NOMO-1 treated with dmso at 0.1 percent for 144 hours (cell line): Measurements from ENCODE around the gene CSNK1D.

Experiments
- DNase-seq: peaks from one replicate; lab custom pipeline; 2025; ENCODE audit not compliant: unreplicated experiment; lab: John Stamatoyannopoulos, UW

The CSNK1D gene

DNA sequence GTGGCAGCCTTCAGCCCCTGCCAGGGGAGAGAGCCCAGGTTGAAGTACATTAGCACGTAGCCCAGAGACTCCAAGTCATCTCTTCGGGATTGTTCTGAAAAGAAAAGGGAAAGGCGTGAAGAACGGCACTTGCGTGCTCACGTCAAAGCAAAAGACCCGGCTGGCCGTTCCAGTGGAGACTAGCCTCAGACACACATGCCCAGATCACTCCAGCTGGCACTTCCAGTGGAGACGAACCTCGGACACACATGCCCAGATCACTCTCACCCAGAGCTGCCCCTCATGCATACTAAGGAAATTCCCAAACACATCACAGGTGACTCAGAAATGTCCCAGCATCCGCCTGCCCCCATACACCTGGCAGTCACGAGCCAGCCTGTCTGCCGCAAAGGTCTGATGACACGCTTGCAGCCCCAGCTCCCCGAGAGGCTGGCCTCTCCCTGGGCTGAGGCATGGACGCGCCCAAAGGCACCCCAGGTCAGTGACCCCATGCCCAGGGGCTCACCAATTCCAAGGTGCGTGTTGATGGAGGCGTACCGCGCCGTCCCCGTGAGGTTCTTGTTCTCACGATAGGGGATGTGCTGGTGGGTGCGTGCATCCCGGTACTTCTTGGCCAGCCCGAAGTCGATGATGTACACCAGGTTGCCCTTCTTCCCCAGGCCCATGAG lies 20.9 kb downstream of the CSNK1D start:
- DNase-seq = no peak

DNA sequence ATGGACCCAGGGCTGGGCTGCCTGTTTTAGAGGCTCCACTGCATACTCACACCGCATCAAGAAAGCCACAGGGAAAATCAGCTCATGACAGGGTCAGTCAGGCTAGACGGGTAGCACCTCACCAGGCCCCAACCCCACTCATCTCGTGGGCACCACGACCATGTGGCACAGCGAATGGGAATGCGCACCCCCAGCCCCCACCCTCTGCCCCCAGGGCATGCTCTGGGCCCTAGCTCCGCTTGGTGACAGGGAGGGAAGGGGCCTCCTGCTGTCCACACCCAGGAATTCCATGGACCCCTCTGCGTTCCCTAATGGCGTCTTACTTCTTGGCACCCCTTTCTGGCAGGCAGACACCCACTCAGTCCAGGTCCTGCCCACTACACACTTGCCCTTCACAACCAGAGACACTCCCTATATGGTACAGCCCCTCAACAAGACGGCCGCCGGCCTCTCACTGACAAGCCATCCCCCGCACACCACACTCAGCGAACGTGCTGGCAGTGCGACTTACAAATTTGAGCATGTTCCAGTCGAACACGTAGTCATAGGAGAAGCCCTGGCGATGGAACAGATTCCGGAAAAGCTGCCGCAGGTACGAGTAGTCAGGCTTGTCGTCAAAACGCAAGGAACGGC lies 22.5 kb downstream of the CSNK1D start:
- no peak for DNase-seq

DNA sequence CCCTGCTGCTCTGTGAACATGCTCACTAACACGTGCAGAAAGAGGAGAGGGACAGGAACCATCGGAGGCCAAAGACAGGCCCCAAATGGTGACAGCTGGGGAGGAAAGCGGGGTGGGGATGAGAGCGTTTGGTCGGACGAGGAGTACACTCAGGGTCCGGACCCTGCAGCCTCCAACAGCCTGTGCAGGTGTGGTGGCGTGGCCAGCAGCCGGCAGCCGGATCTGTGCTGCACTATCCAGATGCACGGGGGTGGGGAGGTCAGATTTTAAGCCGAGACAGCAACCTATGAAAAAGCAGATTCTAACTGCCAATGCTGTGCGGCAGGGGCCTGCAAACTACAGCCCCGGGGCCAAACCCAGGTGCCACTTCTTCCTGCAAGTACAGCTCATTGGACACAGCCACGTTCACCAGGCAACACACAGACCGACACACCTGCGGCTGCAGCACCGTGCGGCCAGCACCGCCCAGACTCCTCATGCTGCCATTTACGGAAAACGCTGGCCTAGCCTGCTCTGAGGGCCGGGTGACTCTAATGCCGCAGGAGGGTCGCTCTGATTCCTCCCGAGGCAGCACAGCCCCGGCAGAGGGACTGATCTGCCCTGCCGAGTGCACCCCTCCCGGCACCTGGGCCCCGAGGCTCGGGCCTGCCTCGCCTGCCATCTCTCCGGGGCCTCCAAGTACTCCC lies 23.5 kb downstream of the CSNK1D start:
- no peak for DNase-seq

DNA sequence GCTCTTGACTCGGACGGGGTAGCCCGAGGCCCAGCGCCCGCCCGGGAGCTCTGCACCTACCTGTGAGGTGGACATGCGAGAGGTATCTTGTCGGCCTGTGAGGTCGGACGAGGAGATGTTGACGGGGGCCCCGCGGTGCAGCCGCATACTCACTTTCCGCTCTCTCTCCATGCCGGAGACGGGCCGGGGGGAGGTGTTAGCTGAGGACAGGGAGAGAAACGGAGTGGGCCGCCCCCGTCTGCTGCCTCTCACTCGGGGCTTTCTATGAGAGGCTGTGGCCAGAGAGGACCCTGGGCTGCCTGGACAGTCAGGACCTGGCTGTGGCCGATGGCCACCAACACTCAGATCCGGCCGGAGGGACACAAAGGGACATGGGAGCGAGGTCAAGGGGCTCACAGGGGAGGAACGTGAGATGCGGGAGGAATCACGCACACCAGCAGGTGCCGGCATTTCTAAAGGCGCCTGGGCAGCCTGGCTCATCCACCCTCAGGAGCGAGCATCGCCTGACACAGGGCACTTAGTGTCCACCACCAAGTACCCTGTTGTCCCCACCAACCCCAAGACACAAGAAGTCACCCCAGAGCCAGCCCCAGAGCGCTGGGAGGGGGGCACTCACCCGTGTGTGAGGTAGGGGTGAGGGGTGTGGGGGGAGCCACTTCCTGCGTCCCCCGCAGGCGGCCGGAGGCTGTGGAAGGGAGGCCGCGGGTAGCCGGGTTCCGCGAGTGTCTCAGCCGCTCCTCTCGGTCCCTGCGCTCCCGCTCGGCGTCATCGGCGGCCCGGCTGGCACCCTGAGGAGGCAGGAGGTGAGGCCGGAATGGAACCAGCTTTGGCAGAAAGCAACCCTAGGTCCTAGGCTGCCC lies 24.5 kb downstream of the CSNK1D start:
- DNase-seq = no peak

GRCh38 chr17:82247856-82248671 lies 25.4 kb downstream of the CSNK1D start:
- no peak for DNase-seq

DNA sequence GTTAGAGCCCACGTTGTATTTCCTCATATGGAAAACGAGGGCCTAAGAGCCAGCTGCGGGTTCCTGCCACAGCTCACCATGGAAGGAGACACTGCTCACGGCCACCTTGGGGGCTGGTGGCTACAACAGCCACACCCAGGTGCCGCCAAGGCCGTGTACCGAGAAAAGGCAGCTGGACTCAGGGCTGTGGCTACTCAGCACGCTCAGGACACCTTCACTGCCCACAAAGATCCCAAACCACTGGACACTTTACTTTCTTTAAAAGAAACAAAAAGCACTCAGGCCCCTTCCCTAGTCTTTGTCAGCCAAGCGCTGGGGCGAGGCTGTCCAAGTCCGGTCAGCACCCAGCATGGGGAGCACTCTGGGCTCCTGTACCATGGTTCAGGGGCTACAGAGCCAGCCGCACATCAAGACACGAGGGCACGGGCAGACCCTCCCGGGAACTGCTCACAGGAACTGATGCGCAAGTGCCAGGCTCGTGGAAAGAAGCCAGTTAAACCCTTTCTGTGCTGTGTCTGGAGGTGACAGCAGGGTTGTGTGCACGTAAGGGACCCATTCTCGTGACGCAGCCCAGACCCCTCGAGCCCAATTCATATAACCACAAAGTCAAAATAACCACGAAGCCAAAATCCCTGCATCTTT lies 26.2 kb downstream of the CSNK1D start:
- DNase-seq = no peak

- no peak for DNase-seq
Measured at GRCh38 chr17:82246365-82247181, 26.9 kb downstream of the CSNK1D start.

GRCh38 chr17:82246040-82246364 lies 27.5 kb downstream of the CSNK1D start:
- DNase-seq = no peak

DNA sequence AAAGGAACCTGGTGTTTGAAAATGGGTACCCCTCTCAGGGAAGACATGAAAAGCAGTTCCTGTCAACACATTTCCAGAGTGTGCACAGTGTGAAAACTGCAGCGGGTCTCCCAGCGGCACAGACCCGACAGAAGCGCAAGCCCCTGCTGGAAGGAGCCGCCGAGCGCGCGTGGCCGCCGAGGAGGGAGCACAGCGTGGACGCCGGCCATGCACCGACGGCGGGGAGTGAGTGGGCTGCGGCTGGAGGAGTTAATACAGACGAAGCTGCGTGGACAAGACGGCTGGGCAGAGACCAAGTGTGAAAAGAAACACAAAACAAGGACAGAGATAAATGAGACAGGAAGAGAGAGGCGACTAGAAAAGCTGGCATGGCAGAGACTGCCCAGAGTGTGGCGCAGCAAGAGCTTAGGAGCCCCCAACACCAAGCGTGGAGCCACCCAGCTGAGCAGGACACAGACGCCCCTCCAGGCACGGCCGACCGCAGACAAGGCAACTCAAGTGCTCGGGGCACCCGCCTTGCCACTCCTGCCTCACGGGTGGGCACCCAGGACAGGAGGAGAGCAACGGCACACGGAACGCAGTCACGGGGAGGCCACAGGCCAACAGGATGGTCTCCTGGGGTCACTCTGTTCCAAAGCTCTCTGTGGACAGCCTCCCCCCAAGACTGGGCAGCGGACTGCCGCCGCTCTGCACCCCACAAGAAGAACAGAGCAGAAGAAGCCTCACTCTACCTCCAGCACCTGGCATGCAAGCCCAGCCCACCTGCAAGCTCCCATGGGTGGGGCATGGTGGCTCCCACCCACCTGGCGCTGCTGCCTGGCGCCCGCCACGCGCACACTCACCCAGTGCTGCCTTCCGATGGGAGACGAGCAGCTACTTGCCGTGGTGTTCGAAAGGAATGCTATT lies 28.1 kb downstream of the CSNK1D start:
- no peak for DNase-seq

GRCh38 chr17:82244413-82245133 lies 28.9 kb downstream of the CSNK1D start:
- no peak for DNase-seq

GRCh38 chr17:82243648-82244412 lies 29.7 kb downstream of the CSNK1D start:
- DNase-seq = no peak

DNA sequence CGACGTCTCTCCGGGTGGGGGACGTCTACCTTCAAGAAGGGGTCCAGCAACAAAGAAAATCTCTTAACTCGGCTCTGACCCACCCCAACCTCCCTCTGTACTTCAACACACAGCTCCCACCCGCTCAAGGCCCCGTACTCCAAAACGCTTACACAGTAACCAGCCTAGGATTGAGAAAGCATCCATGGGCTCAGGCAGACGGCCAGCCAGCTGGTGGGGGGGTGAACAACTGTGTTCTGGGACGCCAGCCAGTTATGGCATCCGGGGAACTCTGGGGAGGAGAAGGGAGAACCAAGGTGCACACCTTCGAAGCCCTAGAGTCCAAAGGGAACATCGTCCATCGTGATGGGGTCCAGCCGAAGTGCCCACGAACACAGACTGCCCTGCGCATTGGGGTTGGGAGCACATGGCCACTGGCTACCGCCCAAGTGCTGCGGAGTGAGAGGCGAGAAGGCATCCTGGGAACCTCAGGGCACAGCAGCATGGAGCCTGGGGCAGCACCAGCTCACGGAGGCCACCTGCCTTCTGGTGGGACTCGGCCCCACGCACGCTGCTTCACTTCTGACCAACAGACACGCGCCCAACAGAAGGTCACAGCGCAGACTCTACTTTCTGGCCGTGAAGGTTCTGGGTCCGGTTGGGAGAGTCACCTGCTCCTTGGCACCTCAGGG lies 30.4 kb downstream of the CSNK1D start:
- no peak for DNase-seq

- DNase-seq = no peak
Measured at GRCh38 chr17:82242698-82242976, 30.9 kb downstream of the CSNK1D start.

DNA sequence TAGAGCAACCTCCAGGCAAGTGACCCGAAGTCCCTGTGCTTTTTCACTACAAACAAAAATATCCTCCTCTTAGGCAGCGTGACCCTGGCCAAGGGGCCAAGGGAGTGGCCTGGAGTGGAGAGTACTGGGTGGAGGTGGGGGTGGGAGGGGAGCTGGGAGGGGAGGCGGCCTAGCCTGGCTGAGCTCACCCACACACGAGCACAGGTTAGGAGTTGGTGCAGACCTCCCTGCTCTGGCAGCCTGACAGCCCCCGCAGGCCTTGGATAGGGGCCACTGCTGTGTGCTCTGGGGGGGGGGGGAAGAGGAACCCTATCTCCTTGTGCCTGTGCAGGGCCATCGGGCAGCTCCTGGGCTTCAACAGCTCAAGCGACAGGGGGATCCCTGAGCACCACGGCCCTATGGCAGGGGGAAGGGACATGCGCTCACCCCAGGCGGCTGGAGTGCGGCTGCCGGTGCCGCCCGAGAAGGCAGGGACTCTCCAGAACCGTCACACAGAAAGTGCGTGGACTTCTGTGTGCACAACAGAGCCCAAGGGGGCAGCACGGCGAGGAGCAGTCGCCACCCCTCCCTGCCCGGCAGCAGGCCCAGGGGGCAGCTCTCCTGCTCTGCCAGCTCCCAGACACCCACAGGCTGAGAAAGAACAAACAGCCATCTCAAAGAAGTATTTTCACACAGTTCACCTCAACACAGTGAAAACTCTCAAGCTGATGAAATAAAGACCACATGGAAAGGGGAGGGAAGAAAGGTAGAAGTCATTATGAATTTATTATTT lies 31.4 kb downstream of the CSNK1D start:
- no peak for DNase-seq

- DNase-seq = peak; percentile 84
Measured at GRCh38 chr17:82241183-82241925, 32.1 kb downstream of the CSNK1D start.
